Heart left ventricle (tissue), 16 donors: ENCODE measurements around the gene TMIGD2. TPM values are rescaled to one million over a fixed set of nuclear protein-coding genes. Genes with fewer than 3 reads are reported as not detected.

ENCODE experiments used
- ATAC-seq, 4 donors: fragments of 200-7000 bp; cut with Tn5 transposase; one replicate each; pipeline ENCODE4 v1.9.1; 2020 to 2022; ENCODE audit warnings: moderate library complexity in 4 of 4, mild to moderate bottlenecking in 3 of 4, moderate number of reproducible peaks in 1 of 4
- DNase-seq, 5 donors: peaks; one replicate each; pipeline ENCODE4 v3.0.0-alpha.2; 2020
- H3K27ac ChIP-seq, 12 donors: fragments of 200-600 bp; sonication (generic) in 4 of 12; one replicate each; pipeline versions ENCODE4 v1.5.0 to v1.8.0; 2016 to 2022; ENCODE audit warnings: mild to moderate bottlenecking in 2 of 12
- H3K27me3 ChIP-seq, 9 donors: fragments of 200-600 bp; sonication (generic) in 2 of 9; one replicate each; pipeline versions ENCODE4 v1.5.1 to v1.8.0; 2016 to 2022; ENCODE audit warnings: mild to moderate bottlenecking in 3 of 9
- H3K36me3 ChIP-seq, 9 donors: fragments of 200-600 bp; sonication (generic) in 2 of 9; one replicate each; pipeline versions ENCODE4 v1.5.0 to v1.8.0; 2018 to 2022; ENCODE audit warnings: mild to moderate bottlenecking in 2 of 9
- H3K4me1 ChIP-seq, 12 donors: fragments of 200-600 bp; sonication (generic) in 4 of 12; one replicate each; pipeline versions ENCODE4 v1.5.0 to v1.8.0; 2016 to 2022; ENCODE audit warnings: mild to moderate bottlenecking in 3 of 12
- H3K4me3 ChIP-seq, 12 donors: fragments of 200-600 bp; sonication (generic) in 4 of 12; one replicate each; pipeline versions ENCODE4 v1.5.0 to v1.8.0; 2017 to 2022; ENCODE audit warnings: mild to moderate bottlenecking in 9 of 12, moderate library complexity in 4 of 12
- H3K9me3 ChIP-seq, 12 donors: fragments of 200-600 bp; sonication (generic) in 4 of 12; one replicate each; pipeline versions ENCODE4 v1.5.0 to v1.8.0; 2016 to 2022; ENCODE audit warnings: mild to moderate bottlenecking in 1 of 12
- POLR2A ChIP-seq, 2 donors: fragments of 450-650 bp; IDR thresholded peaks; one replicate each; pipeline ENCODE4 v1.6.1; 2017; ENCODE audit warnings: antibody characterized with exemption in 2 of 2, mild to moderate bottlenecking in 2 of 2, moderate library complexity in 2 of 2
- WGBS, 4 donors: extraction: QIAGEN DNeasy Blood & Tissue Kit in 2 of 4; methylation state at CpG; one replicate each; pipeline versions ENCODE4 v1.1.5 to v1.1.7; 2013 to 2018; 5-methylcytosine and 5-hydroxymethylcytosine counted together
- intact Hi-C, 10 donors: fragments of 100-400 bp; cut with DNase I; formaldehyde crosslinking; loops; one replicate each; pipeline versions ENCODE4 v1.11.1 to v1.14.2; 2022
- polyA plus RNA-seq, 2 donors: library from polyadenylated mRNA; stranded (reverse); fragments of 200-250 nt; gene quantifications; one replicate each; pipeline ENCODE4 v1.2.3, GENCODE V29; 2013
- total RNA-seq, 9 donors: library from RNA; depleted of rRNA in 2 of 9; stranded (reverse); fragments of >200 nt in 2 of 9; fragmentation: NEBNext Ultra II Directional in 3 of 9; extraction: Animal tissue kit (Norgen Biotek cat#: 25700) in 3 of 9; gene quantifications; one replicate each; pipeline versions ENCODE4 v1.1.0 to v1.2.4, GENCODE V29; 2016 to 2023
- TF ChIP-seq, protein P1 (sequence below), 12 donors: fragments of 200-600 bp; sonication (generic) in 4 of 12; IDR thresholded peaks; one replicate each; pipeline versions ENCODE4 v1.5.0 to v1.8.0; 2018 to 2022; ENCODE audit warnings: antibody characterized with exemption in 12 of 12, mild to moderate bottlenecking in 5 of 12
- donor health status: ischemic (EF 13 %, LVEDD 7.1; RV severe dilation, severe dysfunction).
- donor health status: healthy with polysubstance abuse.
- donor health status: DM: no; HTN: yes; CAD: no.
- donor health status: DM: no; HTN: no; CAD: no.
- donor health status: ischemic (EF 25% LVEDD 6.9; RV normal size, moderate dysfunction).
- donor health status: ischemic (EF 25% LVEDD 5.7; RV mildly dilated, moderate dysfunction).
- donor health status: healthy.
- donor health status: DM: yes; HTN: yes; CAD: no.
- donor health status: ischemic (EF 35%, LVEDD 5.7; RV mildly dilated, moderate dysfunction).
- donor health status: nonischemic (EF 11% LVEDD 7.7; RV severe dilation, severe dysfunction).
- donor health status: DM: yes; HTN: yes; CAD: no.
- donor health status: PGD.
- donor health status: ischemic (EF 29% LVEDD 5.4; RV normal size, mild dysfunction).
- donor health status: nonischemic (EF 23%, LVEDD 6.1; RV moderate dilation, normal function).

Gene TMIGD2
- total and polyA plus RNA-seq, 11 donors = 0.06 to 0.67 (median 0.25) TPM; not detected in 7

DNA sequence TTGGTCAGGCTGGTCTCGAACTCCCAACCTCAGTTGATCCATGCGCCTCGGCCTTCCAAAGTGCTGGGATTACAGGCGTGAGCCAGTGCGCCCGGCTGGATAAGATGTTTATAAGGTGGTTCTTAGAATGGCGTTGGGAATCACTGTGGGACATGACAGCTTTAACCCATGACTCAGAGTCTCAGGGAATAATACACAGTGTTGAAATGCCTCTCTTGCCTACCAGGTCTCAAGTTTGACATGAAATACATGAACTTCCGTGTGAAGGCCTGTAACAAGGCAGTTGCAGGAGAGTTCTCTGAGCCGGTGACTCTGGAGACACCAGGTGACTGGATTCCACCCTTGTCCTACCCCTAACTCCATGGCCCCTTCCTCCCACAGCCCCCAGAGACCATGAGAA is 14.8 kb upstream of the TMIGD2 start:
- WGBS, 4 donors = 84 to 93% (median 88%) methylated on average over 9 of the region's 9 CpGs
- TF ChIP-seq POLR2A (IDR thresholded peaks at IDR 0.05) = no peak
- TF ChIP-seq, protein P1, sequence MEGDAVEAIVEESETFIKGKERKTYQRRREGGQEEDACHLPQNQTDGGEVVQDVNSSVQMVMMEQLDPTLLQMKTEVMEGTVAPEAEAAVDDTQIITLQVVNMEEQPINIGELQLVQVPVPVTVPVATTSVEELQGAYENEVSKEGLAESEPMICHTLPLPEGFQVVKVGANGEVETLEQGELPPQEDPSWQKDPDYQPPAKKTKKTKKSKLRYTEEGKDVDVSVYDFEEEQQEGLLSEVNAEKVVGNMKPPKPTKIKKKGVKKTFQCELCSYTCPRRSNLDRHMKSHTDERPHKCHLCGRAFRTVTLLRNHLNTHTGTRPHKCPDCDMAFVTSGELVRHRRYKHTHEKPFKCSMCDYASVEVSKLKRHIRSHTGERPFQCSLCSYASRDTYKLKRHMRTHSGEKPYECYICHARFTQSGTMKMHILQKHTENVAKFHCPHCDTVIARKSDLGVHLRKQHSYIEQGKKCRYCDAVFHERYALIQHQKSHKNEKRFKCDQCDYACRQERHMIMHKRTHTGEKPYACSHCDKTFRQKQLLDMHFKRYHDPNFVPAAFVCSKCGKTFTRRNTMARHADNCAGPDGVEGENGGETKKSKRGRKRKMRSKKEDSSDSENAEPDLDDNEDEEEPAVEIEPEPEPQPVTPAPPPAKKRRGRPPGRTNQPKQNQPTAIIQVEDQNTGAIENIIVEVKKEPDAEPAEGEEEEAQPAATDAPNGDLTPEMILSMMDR (IDR thresholded peaks at IDR 0.05) = no peak

DNA sequence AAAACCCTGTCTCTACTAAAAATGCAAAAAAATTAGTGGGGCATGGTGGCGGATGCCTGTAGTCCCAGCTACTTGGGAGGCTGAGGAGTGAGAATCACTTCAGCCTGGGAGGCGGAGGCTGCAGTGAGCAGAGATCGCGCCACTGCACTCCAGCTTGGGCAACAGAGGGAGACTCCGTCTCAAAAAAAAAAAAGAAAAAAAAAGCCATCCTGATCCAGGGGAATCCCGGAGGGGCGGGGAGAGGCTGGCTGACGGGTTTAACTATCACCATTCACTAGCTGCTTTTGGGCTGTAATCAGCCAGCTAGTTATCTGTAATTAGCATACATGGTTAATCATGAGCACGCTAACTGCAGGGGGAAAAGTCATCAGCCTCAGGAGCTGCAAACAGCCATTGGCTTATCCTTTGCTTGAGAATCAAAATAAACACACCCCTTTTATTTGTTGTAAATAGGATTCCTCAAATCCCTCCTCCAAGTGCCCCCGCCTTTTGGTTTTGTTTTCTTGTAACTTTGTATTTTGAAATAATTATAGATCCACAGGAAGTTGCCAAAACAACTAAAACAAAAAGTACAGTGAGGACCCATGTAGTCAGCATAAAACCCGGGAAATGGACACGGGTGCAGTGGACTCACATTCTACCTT is 11.8 kb upstream of the TMIGD2 start:
- ATAC-seq = no peak
- TF ChIP-seq, protein P1 (IDR thresholded peaks at IDR 0.05) = no peak
- no peak for TF ChIP-seq POLR2A (IDR thresholded peaks at IDR 0.05)
- peak overlapping the region in 1 of 12 donors; percentile 73 for H3K27ac ChIP-seq
- WGBS, 4 donors = 42 to 58% (median 44%) methylated on average over 12 of the region's 12 CpGs
- DNase-seq = no peak
- no peaks in the 10 kb centered on the region for H3K36me3 ChIP-seq
- intact Hi-C loops = no loop called here
- peak overlapping the region in 1 of 12 donors; percentile 3 for H3K4me3 ChIP-seq
- H3K27me3 ChIP-seq = peaks cover 0 to 6% (median 0%) of the 10 kb centered on the region in 9 donors
- peaks cover 0 to 14% (median 0%) of the 10 kb centered on the region in 12 donors for H3K4me1 ChIP-seq
- H3K9me3 ChIP-seq = peaks cover 0 to 1% (median 0%) of the 10 kb centered on the region in 12 donors

More for the DNA sequence above, 14.8 kb upstream of the TMIGD2 start:
- no peak for DNase-seq
- intact Hi-C loops = no loop called here
- no peaks in the 10 kb centered on the region for H3K36me3 ChIP-seq
- peaks cover 0 to 16% (median 0%) of the 10 kb centered on the region in 12 donors for H3K9me3 ChIP-seq
- H3K4me3 ChIP-seq = no peak overlapping the region
- peaks cover 0 to 6% (median 0%) of the 10 kb centered on the region in 9 donors for H3K27me3 ChIP-seq
- H3K4me1 ChIP-seq = peaks cover 0 to 14% (median 0%) of the 10 kb centered on the region in 12 donors
- no peak for ATAC-seq
- no peak overlapping the region for H3K27ac ChIP-seq

DNA sequence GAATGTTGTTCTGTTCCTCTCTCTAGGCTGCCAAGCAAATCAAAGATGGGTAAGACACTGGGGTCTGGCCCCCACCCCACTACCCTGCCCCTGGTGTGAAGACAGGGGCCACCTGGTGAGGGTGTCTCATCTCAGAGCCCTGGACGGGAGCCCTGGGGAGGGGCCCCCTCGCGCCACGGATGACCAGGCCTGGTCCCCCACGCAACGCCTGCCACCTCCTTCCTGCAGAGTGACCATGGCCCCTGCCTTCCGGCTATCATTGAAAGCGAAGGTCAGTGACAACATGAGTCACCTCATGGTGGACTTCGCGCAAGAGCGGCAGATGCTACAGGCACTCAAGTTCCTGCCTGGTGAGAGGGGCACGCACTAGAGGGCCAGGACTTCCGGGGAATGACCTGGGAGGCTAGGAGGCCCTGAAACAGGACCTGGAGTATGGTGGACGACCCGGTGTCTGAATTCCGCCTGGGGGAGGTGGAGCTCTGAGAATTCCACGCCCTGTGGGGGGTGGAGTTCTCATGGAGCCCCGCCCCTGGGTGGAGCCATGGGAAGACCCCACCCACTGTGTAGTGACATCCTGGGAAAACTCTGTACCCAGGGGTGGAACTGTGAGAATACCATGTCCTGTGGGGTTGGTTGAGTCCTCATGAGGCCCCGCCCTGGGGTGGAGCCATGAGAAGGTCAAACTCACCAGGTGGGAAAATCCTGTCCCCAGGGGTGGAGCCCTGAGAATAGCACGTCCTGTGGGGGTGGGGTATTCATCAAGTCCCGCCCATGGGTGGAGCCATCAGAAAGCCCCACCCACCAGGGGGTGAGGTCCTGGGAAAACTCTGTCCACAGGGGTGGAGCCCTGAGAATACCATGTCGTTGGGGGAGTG is 8.3 kb upstream of the TMIGD2 start:
- DNase-seq = no peak
- Histone ChIP-seq H3K27me3 (peaks cover 0 to 2% (median 0%) of the 10 kb centered on the region in 9 donors), H3K9me3 (no peaks in the 10 kb centered on the region), H3K36me3 (no peaks in the 10 kb centered on the region), H3K4me1 (peaks cover 0 to 14% (median 0%) of the 10 kb centered on the region in 12 donors), H3K4me3 (no peak overlapping the region), H3K27ac (no peak overlapping the region)
- TF ChIP-seq, protein P1 (IDR thresholded peaks at IDR 0.05) = no peak
- TF ChIP-seq POLR2A (IDR thresholded peaks at IDR 0.05) = no peak
- intact Hi-C loops = no loop called here
- 86 to 91% (median 88%) methylated on average over 20 to 22 of the region's 22 CpGs for WGBS, 4 donors
- ATAC-seq = no peak

DNA sequence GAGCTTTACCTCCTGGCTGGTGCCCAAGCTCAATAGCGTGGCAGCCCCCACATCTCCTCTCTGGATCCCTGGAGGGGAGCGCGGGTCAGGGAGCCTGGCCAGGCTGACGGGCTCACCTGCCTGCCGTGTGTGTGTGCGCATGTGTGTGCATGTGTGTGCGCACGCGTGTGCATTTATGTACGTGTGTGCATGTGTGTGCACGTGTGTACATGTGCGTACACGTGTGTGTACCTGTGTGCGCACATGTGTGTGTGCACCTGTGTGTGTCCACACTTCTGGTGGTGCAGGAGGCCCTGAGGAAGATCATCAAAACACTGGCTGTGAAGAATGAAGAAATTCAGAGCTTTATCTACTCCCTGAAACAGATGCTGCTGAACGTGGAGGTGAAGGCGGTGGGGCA is 3.5 kb upstream of the TMIGD2 start:
- intact Hi-C loops = no loop called here
- H3K4me1 ChIP-seq = peaks cover 0 to 6% (median 0%) of the 10 kb centered on the region in 12 donors
- H3K27ac ChIP-seq = no peak overlapping the region
- no peaks in the 10 kb centered on the region for H3K36me3 ChIP-seq
- WGBS, 4 donors = 78 to 84% (median 82%) methylated on average over 15 to 16 of the region's 16 CpGs
- ATAC-seq (no peak), DNase-seq (no peak)
- H3K9me3 ChIP-seq = no peaks in the 10 kb centered on the region
- TF ChIP-seq POLR2A (IDR thresholded peaks at IDR 0.05) = no peak
- TF ChIP-seq, protein P1 (IDR thresholded peaks at IDR 0.05) = no peak
- H3K27me3 ChIP-seq = peaks cover 0 to 20% (median 10%) of the 10 kb centered on the region in 9 donors
- H3K4me3 ChIP-seq = no peak overlapping the region
